ENCODE data around the gene SLC39A11.

GRCh38 chr17:72774236-72774635 lies 318.3 kb downstream of the SLC39A11 start:
- TF ChIP-seq POLR2A (IDR thresholded peaks at IDR 0.05) (no peak), CTCF (IDR thresholded peaks at IDR 0.05) (no peak)

Data from testis (tissue), 2 donors.